Neuron (in vitro differentiated cells): ENCODE data around the gene TMEFF2.
"Not testable (repeated sequence)": the region's sequence is repeated elsewhere in the genome, so short reads cannot be mapped to it uniquely, and the experiment has no call there.

Experiments used
- H2AFZ ChIP-seq: one replicate; pipeline ENCODE4 v1.6.1; 2013; ENCODE audit warnings: low read depth, mild to moderate bottlenecking, inconsistent platforms, low read length, moderate library complexity
- H3K27me3 ChIP-seq: one replicate; pipeline ENCODE4 v1.6.1; 2013; ENCODE audit warnings: low read length; ENCODE audit not compliant: insufficient read depth
- H3K36me3 ChIP-seq: one replicate; pipeline ENCODE4 v1.6.1; 2013; ENCODE audit warnings: low read length; ENCODE audit not compliant: insufficient read depth
- H3K4me1 ChIP-seq: one replicate; pipeline ENCODE4 v1.6.1; 2013; ENCODE audit warnings: low read length; ENCODE audit not compliant: insufficient read depth
- H3K4me3 ChIP-seq: 2 replicates; pipeline ENCODE4 v1.5.1; 2013; ENCODE audit warnings: mild to moderate bottlenecking, low read length, moderate library complexity
- H3K9me3 ChIP-seq: one replicate; pipeline ENCODE4 v1.6.1; 2013; ENCODE audit warnings: low read length

TMEFF2 gene

GRCh38 chr2:191933307-191934105 lies 261.2 kb downstream of the TMEFF2 start:
- no peaks in the 10 kb centered on the region for H3K36me3 ChIP-seq
- no peaks in the 10 kb centered on the region for H3K27me3 ChIP-seq
- no peak overlapping the region for H2AFZ ChIP-seq
- no peaks in the 10 kb centered on the region for H3K4me1 ChIP-seq
- H3K4me3 ChIP-seq: no peak overlapping the region
- H3K9me3 ChIP-seq: no peaks in the 10 kb centered on the region

- Histone ChIP-seq H3K27me3 (no peaks in the 10 kb centered on the region), H3K9me3 (no peaks in the 10 kb centered on the region), H3K36me3 (no peaks in the 10 kb centered on the region), H3K4me3 (no peak overlapping the region), H2AFZ (no peak overlapping the region), H3K4me1 (peaks cover 10% of the 10 kb centered on the region)
Observed at GRCh38 chr2:191932286-191932685, 262.4 kb downstream of the TMEFF2 start.

GRCh38 chr2:191931329-191931728 lies 263.4 kb downstream of the TMEFF2 start:
- no peaks in the 10 kb centered on the region for H3K27me3 ChIP-seq
- H3K4me1 ChIP-seq: peaks cover 10% of the 10 kb centered on the region
- no peak overlapping the region for H2AFZ ChIP-seq
- H3K4me3 ChIP-seq: no peak overlapping the region
- H3K36me3 ChIP-seq: no peaks in the 10 kb centered on the region
- H3K9me3 ChIP-seq: no peaks in the 10 kb centered on the region

- H2AFZ ChIP-seq: no peak overlapping the region
- no peaks in the 10 kb centered on the region for H3K27me3 ChIP-seq
- H3K9me3 ChIP-seq: no peaks in the 10 kb centered on the region
- H3K4me3 ChIP-seq: no peak overlapping the region
- no peaks in the 10 kb centered on the region for H3K36me3 ChIP-seq
- peaks cover 10% of the 10 kb centered on the region for H3K4me1 ChIP-seq
Observed at GRCh38 chr2:191930205-191930604, 264.5 kb downstream of the TMEFF2 start.

DNA sequence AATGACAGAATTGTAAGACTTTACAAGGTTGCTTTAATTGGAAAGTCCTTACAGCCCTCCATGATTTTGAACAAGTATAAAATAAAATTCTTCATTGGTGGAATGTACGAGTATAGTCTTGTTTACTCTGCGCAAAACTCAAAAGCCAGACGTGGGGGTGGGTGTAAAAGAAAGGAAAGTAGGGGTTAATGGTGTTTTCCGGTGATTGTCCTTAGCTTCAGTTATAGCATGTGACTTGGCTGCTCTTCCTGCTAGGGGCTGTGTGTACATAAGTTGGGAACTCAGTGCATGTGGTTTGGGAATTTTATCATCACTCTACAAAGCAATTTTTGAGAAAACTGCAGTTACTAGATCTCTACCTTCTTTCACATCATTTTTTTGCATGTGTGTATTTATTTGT lies 265.4 kb downstream of the TMEFF2 start:
- no peak overlapping the region for H2AFZ ChIP-seq
- H3K27me3 ChIP-seq: no peaks in the 10 kb centered on the region
- H3K4me3 ChIP-seq: no peak overlapping the region
- no peaks in the 10 kb centered on the region for H3K36me3 ChIP-seq
- H3K4me1 ChIP-seq: peaks cover 10% of the 10 kb centered on the region
- H3K9me3 ChIP-seq: no peaks in the 10 kb centered on the region

- H3K4me1 ChIP-seq: peaks cover 21% of the 10 kb centered on the region
- no peaks in the 10 kb centered on the region for H3K36me3 ChIP-seq
- peak overlapping the region; percentile 60 for H2AFZ ChIP-seq
- no peaks in the 10 kb centered on the region for H3K27me3 ChIP-seq
- H3K9me3 ChIP-seq: no peaks in the 10 kb centered on the region
- H3K4me3 ChIP-seq: no peak overlapping the region
Observed at GRCh38 chr2:191927991-191928390, 266.7 kb downstream of the TMEFF2 start.

DNA sequence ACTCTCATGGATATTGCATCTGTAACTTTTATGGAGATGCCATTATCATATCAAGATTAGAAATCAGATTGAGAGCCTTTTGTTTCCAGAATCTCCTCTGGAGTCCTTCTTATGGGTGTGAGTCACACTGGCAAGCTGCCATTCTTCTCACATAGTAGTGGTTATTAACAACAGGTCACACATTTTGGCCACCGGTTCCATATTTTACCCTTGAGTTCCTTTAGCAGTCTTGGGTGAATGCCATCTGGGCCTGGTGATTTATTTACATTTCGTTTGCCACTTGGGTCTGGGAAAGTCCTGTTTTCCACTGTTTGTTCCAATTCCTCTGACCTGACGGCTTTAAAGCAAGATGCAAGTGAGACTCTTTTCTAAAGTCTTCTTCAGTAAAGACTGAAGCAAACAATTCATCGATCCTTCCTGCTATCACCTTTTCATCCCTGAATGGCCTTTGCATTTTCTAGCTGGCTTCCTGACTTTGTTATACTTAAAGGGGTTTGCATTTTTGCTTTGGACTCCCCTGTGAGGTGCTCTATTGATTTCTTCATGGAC lies 267.3 kb downstream of the TMEFF2 start:
- Histone ChIP-seq H3K27me3 (no peaks in the 10 kb centered on the region), H3K4me1 (peaks cover 24% of the 10 kb centered on the region), H3K9me3 (no peaks in the 10 kb centered on the region), H3K4me3 (no peak overlapping the region), H3K36me3 (no peaks in the 10 kb centered on the region), H2AFZ (peak overlapping the region; percentile 60)

GRCh38 chr2:191926671-191927070 lies 268.1 kb downstream of the TMEFF2 start:
- Histone ChIP-seq H3K9me3 (no peaks in the 10 kb centered on the region), H2AFZ (no peak overlapping the region), H3K36me3 (no peaks in the 10 kb centered on the region), H3K27me3 (no peaks in the 10 kb centered on the region), H3K4me3 (no peak overlapping the region), H3K4me1 (peaks cover 24% of the 10 kb centered on the region)

DNA sequence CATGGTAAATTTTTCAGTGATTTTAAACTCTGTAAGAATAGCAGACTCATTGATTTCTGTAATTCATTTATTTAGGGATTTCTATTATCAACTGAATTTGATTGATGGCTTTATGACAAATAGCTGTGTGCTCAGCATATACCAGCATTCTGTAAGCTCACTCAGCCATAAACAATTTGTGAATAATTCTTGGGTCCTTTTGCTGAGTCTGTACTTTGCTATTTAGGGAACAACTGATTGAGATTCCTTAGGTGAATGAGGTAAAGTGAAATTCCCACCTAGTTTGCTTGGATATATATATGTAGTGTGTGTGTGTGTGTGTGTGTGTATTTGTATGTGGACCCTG lies 271.1 kb downstream of the TMEFF2 start:
- Histone ChIP-seq H3K4me1 (peaks cover 24% of the 10 kb centered on the region), H3K4me3 (no peak overlapping the region), H3K36me3 (no peaks in the 10 kb centered on the region), H2AFZ (no peak overlapping the region), H3K27me3 (no peaks in the 10 kb centered on the region), H3K9me3 (no peaks in the 10 kb centered on the region)

DNA sequence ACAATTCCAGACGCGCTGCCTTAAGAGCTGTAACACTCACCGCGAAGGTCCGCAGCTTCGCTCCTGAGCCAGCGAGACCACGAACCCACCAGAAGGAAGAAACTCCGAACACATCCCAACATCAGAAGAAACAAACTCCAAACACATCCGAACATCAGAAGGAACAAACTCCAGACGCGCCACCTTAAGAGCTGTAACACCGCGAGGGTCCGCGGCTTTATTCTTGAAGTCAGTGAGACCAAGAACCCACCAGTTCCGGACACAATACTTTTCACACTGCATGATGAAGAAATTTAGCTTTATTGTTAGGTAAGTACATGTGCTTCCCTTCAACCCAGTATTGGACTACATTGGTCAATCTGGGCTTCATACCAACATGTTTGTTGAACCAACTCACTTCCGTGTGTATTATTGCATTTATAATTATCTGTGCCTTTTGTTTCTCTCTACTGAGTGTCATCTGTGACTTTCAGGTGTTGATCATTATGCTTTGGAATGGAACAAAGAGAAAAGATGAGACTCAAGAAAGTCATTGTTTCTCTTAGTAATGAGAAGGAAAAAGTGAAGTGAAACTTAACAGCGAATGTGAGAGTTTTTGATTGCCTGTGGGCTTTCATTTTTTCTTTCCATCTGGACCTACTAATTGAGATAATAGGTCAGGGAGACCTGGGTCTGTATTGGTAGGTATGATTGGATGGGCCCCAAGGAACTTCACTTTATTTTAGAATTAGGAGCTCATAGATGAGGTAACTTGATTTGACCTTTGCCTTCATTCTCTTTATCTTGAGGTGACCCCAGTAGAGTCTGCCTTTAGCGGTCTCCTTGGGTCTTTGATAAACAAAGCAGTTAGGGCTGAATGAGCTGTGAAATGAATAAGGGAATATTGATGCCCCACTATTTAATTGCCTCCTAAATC lies 271.7 kb downstream of the TMEFF2 start:
- Histone ChIP-seq H3K27me3 (no peaks in the 10 kb centered on the region), H3K4me3 (no peak overlapping the region), H3K36me3 (no peaks in the 10 kb centered on the region), H3K9me3 (no peaks in the 10 kb centered on the region), H2AFZ (no peak overlapping the region), H3K4me1 (peaks cover 21% of the 10 kb centered on the region)

- H3K27me3 ChIP-seq, H2AFZ ChIP-seq, H3K36me3 ChIP-seq, H3K4me3 ChIP-seq, H3K9me3 ChIP-seq: not testable (repeated sequence)
- H3K4me1 ChIP-seq: peaks cover 14% of the 10 kb centered on the region
Observed at GRCh38 chr2:191921650-191922049, 273.1 kb downstream of the TMEFF2 start.

DNA sequence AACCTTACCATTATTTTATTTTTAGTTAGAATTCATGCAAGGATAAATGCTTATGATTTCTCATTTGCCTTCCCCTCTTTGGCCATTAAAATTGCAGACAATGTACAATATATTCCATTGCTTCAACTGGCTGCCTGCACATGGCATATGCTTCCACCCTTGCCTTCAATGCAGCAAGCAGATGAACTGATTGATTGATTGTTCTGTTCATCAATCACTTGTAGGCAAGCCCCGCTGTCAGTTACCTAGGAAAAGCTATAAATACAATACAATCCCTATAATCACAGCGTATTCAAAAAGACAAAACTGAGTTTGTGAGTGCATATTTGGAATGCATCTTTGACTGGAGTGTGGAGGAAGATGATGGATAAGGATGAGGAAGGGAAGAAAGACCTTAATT lies 274.2 kb downstream of the TMEFF2 start:
- Histone ChIP-seq H3K9me3 (no peaks in the 10 kb centered on the region), H3K36me3 (no peaks in the 10 kb centered on the region), H3K4me3 (no peak overlapping the region), H2AFZ (no peak overlapping the region), H3K27me3 (no peaks in the 10 kb centered on the region), H3K4me1 (peaks cover 14% of the 10 kb centered on the region)

DNA sequence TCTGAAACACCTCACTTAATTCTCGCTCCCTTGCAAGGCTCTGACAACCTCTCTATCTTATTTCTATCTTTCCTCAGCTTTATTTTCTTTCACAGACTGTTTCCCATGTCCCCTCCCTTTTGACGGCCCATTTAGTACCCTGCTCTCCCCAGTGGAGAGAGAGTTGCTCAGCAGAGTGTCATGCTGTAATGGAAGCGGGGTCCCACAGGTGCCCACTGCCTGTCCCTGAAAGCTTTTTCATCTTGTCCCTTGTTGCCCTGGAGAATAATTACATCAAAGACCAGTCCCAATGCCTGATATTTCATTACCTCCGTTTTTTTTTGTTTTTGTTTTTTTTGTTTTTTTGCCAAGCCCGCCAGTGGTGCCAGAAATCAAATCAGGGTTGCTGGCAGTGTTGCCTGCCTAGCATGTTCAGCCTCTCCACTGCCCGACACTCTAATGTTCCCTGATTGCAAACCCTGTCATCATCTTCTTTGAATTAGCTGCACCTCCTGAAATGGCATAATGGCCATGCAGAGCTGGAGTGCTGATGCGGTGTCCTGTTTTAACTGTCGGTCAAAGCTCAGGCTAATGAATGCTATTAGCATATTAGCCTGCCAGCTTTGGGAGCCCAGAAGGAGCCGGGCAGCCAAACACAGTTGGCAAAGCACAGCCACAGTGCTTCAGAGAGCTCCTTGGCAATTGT lies 276.6 kb downstream of the TMEFF2 start:
- no peaks in the 10 kb centered on the region for H3K36me3 ChIP-seq
- H3K4me3 ChIP-seq: no peak overlapping the region
- no peak overlapping the region for H2AFZ ChIP-seq
- peaks cover 4% of the 10 kb centered on the region for H3K4me1 ChIP-seq
- H3K27me3 ChIP-seq: no peaks in the 10 kb centered on the region
- no peaks in the 10 kb centered on the region for H3K9me3 ChIP-seq
